Loucy (cell line): ENCODE results near the gene INF2.

Experiments used
- H2AFZ ChIP-seq: fragments of 200-600 bp; sonication (generic); 2 replicates; pipeline ENCODE4 v1.6.0; 2016; ENCODE audit warnings: antibody characterized with exemption, mild to moderate bottlenecking, low read length, moderate library complexity
- H3F3A ChIP-seq: fragments of 200-600 bp; 2 replicates; pipeline ENCODE4 v1.6.0; 2016; ENCODE audit warnings: antibody characterized with exemption, low read depth, mild to moderate bottlenecking
- H3K27me3 ChIP-seq: fragments of 200-600 bp; sonication (generic); 2 replicates; pipeline ENCODE4 v1.6.1; 2014; ENCODE audit warnings: low read length, mild to moderate bottlenecking; ENCODE audit not compliant: insufficient read depth, poor library complexity, severe bottlenecking
- H3K36me3 ChIP-seq: fragments of 200-600 bp; sonication (generic); 2 replicates; pipeline ENCODE4 v1.6.1; 2016; ENCODE audit warnings: low read length; ENCODE audit not compliant: insufficient read depth
- H3K4me1 ChIP-seq: fragments of 200-600 bp; sonication (generic); 2 replicates; pipeline ENCODE4 v1.5.1; 2014; ENCODE audit warnings: low read length, mild to moderate bottlenecking; ENCODE audit not compliant: insufficient read depth, poor library complexity, severe bottlenecking
- H3K4me2 ChIP-seq: fragments of 200-600 bp; sonication (generic); 2 replicates; pipeline ENCODE4 v1.6.0; 2014; ENCODE audit warnings: antibody characterized with exemption, low read length, low read depth, mild to moderate bottlenecking; ENCODE audit not compliant: poor library complexity, severe bottlenecking
- H3K4me3 ChIP-seq: fragments of 200-600 bp; sonication (generic); 2 replicates; pipeline ENCODE4 v1.5.1; 2014; ENCODE audit warnings: low read length, mild to moderate bottlenecking, mixed read lengths; ENCODE audit not compliant: poor library complexity, severe bottlenecking
- H3K79me2 ChIP-seq: fragments of 200-600 bp; sonication (generic); 2 replicates; pipeline ENCODE4 v1.6.1; 2014; ENCODE audit warnings: low read length; ENCODE audit not compliant: insufficient read depth
- H3K9ac ChIP-seq: fragments of 200-600 bp; sonication (generic); 2 replicates; pipeline ENCODE4 v1.6.0; 2014; ENCODE audit warnings: mild to moderate bottlenecking, low read depth, low read length, moderate library complexity; ENCODE audit not compliant: poor library complexity, severe bottlenecking
- H3K9me2 ChIP-seq: fragments of 200-600 bp; sonication (generic); replicated peaks from 2 replicates; pipeline ENCODE4 v1.6.1; 2016; ENCODE audit warnings: low read depth, low read length, mixed read lengths
- H3K9me3 ChIP-seq: fragments of 200-600 bp; sonication (generic); 2 replicates; pipeline ENCODE4 v1.6.1; 2014; ENCODE audit warnings: mild to moderate bottlenecking, antibody characterized with exemption, low read length, low read depth; ENCODE audit not compliant: insufficient read depth
- H4K20me1 ChIP-seq: fragments of 200-600 bp; sonication (generic); 2 replicates; pipeline ENCODE4 v1.6.0; 2014; ENCODE audit warnings: antibody characterized with exemption, low read length, mild to moderate bottlenecking; ENCODE audit not compliant: insufficient read depth, poor library complexity, severe bottlenecking
- EZH2phosphoT487 ChIP-seq: fragments of 200-600 bp; IDR thresholded peaks from 2 replicates; pipeline ENCODE4 v1.6.1; 2018; ENCODE audit warnings: antibody characterized with exemption, mild to moderate bottlenecking, moderate library complexity, borderline replicate concordance
- TF ChIP-seq, protein P1 (sequence below): fragments of 200-600 bp; sonication (generic); conservative IDR thresholded peaks from 2 replicates; pipeline ENCODE4 v1.5.1; 2014; ENCODE audit warnings: mild to moderate bottlenecking, antibody characterized with exemption, low read length

Gene INF2

DNA sequence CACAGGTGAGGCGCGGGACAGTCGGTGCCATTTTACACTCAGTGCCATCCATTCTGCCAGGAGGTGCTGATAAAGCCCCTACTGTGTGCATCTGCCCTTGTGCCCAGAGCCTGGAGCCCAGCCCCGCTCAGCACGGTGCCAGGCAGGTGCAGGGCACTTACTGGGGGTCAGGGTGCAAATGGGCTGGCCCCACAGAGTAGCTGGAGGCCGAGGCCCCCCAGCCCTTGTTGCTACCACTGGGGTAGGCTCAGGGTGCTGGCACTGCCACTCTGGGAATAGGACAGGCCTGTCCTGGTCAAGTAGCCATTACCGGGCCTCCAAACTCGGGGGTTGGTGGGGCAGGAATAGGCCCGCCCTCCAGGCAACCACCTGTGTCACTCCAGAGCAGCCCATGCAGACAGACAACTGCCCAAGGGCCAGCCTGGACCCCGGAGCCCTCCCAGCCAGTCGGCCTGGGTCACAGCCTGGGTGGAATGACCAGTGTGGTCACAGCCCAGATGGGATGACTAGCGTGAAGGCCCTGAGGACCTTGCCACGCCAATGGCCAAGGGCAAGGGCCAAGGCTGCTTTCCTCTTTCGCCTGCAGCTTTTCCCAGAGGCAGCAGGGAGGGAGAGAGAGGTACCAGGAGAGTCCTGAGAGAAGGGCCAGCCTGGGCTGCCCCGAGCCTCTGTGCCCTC, 3.0 kb downstream of the INF2 start:
- H3F3A ChIP-seq: 0 out of 2 replicates have a peak, but pooled peaks cover 2% of the 10 kb centered on the region
- H4K20me1 ChIP-seq: peaks cover 33% of the 10 kb centered on the region
- H3K79me2 ChIP-seq: peaks cover 76% of the 10 kb centered on the region
- no peak overlapping the region for H2AFZ ChIP-seq
- peaks cover 5% of the 10 kb centered on the region; the same call in 1 of the 2 replicates for H3K36me3 ChIP-seq
- no peaks in the 10 kb centered on the region for H3K27me3 ChIP-seq
- no peaks in the 10 kb centered on the region for H3K9me3 ChIP-seq
- H3K9ac ChIP-seq: peak overlapping the region; percentile 99
- H3K4me2 ChIP-seq: peak overlapping the region; percentile 98
- peak overlapping the region; percentile 99 for H3K4me3 ChIP-seq
- no peaks in the 10 kb centered on the region for H3K9me2 ChIP-seq
- peaks cover 67% of the 10 kb centered on the region for H3K4me1 ChIP-seq
- TF ChIP-seq, protein P1, sequence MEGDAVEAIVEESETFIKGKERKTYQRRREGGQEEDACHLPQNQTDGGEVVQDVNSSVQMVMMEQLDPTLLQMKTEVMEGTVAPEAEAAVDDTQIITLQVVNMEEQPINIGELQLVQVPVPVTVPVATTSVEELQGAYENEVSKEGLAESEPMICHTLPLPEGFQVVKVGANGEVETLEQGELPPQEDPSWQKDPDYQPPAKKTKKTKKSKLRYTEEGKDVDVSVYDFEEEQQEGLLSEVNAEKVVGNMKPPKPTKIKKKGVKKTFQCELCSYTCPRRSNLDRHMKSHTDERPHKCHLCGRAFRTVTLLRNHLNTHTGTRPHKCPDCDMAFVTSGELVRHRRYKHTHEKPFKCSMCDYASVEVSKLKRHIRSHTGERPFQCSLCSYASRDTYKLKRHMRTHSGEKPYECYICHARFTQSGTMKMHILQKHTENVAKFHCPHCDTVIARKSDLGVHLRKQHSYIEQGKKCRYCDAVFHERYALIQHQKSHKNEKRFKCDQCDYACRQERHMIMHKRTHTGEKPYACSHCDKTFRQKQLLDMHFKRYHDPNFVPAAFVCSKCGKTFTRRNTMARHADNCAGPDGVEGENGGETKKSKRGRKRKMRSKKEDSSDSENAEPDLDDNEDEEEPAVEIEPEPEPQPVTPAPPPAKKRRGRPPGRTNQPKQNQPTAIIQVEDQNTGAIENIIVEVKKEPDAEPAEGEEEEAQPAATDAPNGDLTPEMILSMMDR: no peak
- TF ChIP-seq EZH2phosphoT487: no peak

DNA sequence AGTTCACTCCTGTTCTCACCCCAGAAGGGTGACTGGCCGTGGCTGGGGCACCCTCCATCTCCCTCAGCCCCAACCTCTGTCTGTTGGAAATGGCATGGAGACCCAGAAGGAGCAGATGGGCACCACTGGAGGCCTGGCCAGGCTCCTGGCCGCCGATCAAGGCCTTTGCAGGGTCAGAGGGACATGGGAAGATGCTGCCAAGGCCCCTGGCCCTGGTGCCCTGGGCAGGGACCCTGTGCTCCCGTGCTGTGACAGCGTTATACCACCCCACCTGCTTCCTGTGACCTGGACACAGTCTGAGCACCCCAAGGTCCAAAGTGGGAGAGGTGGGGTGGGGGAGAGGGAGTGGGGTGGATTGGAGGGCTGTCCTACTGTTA, 3.5 kb downstream of the INF2 start:
- peaks cover 81% of the 10 kb centered on the region for H3K79me2 ChIP-seq
- peaks cover 62% of the 10 kb centered on the region for H3K4me1 ChIP-seq
- H3K9ac ChIP-seq: peak overlapping the region; percentile 99
- no peaks in the 10 kb centered on the region for H3K9me3 ChIP-seq
- no peaks in the 10 kb centered on the region for H3K9me2 ChIP-seq
- no peak overlapping the region for H2AFZ ChIP-seq
- H3F3A ChIP-seq: 0 out of 2 replicates have a peak, but pooled peaks cover 2% of the 10 kb centered on the region
- peak overlapping the region; percentile 99 for H3K4me3 ChIP-seq
- H3K36me3 ChIP-seq: peaks cover 5% of the 10 kb centered on the region; the same call in 1 of the 2 replicates
- no peaks in the 10 kb centered on the region for H3K27me3 ChIP-seq
- H4K20me1 ChIP-seq: peaks cover 33% of the 10 kb centered on the region
- peak overlapping the region; percentile 98 for H3K4me2 ChIP-seq
- TF ChIP-seq EZH2phosphoT487: no peak
- TF ChIP-seq, protein P1: no peak

DNA sequence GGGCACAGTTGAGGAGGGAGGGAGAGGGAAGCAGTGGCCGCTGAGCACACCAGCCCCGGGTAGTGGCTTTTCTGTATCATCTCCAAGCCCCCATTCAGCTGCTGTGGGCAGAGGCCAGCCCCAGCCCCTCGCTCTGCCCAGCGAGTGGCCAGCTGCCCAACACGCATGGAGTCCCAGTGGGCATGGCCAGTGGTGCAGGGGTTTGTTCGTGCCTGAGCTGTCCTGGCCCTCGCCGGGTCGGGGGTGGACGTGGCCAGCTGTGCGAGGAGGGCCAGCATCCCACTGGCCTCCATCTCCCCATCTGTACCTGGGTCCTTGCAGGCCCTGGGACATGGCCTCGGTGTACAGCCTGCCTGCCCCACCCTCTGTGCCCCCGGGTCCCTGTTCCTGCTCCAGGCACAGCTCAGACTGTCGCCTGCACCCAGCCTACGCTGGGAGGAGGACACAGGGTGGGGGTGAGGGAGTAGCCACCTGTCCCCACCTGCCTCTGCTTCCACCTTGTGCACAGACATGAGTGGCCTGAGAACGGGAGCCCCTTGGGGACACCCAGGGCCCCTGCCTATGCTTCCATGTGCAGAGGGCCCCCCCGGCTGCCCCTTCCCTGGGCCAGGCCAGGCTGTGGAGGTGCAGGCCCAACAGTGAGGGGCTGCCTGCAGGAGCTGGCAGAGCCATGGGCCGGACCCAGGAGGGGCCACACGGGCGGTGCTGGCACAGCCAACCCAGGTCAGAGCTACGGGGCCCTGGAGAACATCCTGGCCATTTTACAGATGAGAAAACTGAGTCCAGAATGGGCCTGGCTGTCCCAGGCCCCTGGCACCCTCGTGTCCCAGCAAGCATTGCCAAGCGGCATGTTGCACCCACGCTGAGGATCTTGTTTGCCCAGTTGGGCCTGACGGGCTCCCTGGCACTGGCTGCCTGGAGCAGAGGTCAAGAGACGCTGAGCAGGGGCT, 4.3 kb downstream of the INF2 start:
- Histone ChIP-seq H3F3A (0 out of 2 replicates have a peak, but pooled peaks cover 2% of the 10 kb centered on the region), H3K9me3 (no peaks in the 10 kb centered on the region), H3K4me3 (peak overlapping the region; percentile 99), H3K4me1 (peaks cover 58% of the 10 kb centered on the region), H2AFZ (no peak overlapping the region), H3K9me2 (no peaks in the 10 kb centered on the region), H3K4me2 (peak overlapping the region; percentile 98), H4K20me1 (peaks cover 33% of the 10 kb centered on the region), H3K79me2 (peaks cover 82% of the 10 kb centered on the region), H3K9ac (peak overlapping the region; percentile 99), H3K27me3 (no peaks in the 10 kb centered on the region), H3K36me3 (peaks cover 5% of the 10 kb centered on the region; the same call in 1 of the 2 replicates)
- TF ChIP-seq, protein P1: no peak
- no peak for TF ChIP-seq EZH2phosphoT487
